ENCODE results near the gene CNOT11. TPM values are rescaled to one million over a fixed set of nuclear protein-coding genes. Genes with fewer than 3 reads are reported as not detected.

CNOT11 gene
- total RNA-seq, 1 donor from 2014 or later = 32.5 TPM

GRCh38 chr2:101273056-101273455 is 20.4 kb downstream of the CNOT11 start:
- TF ChIP-seq CTCF (IDR thresholded peaks at IDR 0.05) = no peak
- intact Hi-C loops (cut with DNase I) = no loop called here
- peaks cover 50 to 67% of the 10 kb centered on the region in 2 donors for H3K36me3 ChIP-seq
- no peak overlapping the region for H3K4me3 ChIP-seq
- no peaks in the 10 kb centered on the region for H3K9me3 ChIP-seq
- DNase-seq (ENCODE audit: low spot score in 2 of 2) = no peak
- no peaks in the 10 kb centered on the region for H3K4me1 ChIP-seq
- H3K27ac ChIP-seq = no peak overlapping the region
- no peaks in the 10 kb centered on the region for H3K27me3 ChIP-seq

- Histone ChIP-seq H3K27ac (peak overlapping the region in 1 of 2 donors; percentile 7), H3K4me1 (no peaks in the 10 kb centered on the region), H3K27me3 (no peaks in the 10 kb centered on the region), H3K36me3 (peaks cover 48 to 69% of the 10 kb centered on the region in 2 donors), H3K9me3 (no peaks in the 10 kb centered on the region), H3K4me3 (no peak overlapping the region)
- no peak for TF ChIP-seq CTCF (IDR thresholded peaks at IDR 0.05)
- DNase-seq (ENCODE audit: low spot score in 2 of 2) = no peak
- intact Hi-C loops (cut with DNase I) = no loop called here
These were observed 21.5 kb downstream of the CNOT11 start for GRCh38 chr2:101274142-101274541.

DNA sequence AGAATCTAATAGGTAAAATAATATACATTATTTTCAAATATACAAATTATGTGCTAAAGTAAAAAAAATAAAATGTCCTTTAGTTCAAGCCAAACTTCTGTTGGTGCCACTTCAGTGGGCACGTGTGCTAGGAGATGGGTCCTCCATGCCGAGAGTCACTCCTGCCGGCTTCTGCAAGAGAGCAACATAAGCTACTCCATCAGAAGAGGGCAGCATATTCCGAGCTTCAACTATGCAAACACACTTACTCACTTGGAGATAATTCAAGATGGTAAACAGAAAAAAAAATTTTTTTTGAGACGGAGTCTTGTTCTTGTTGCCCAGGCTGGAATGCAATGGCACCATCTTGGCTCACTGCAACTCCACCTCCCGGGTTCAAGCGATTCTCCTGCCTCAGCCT is 24.4 kb downstream of the CNOT11 start:
- peaks cover 42 to 69% of the 10 kb centered on the region in 2 donors for H3K36me3 ChIP-seq
- no peak for DNase-seq (ENCODE audit: low spot score in 2 of 2)
- TF ChIP-seq CTCF (IDR thresholded peaks at IDR 0.05) = no peak

DNA sequence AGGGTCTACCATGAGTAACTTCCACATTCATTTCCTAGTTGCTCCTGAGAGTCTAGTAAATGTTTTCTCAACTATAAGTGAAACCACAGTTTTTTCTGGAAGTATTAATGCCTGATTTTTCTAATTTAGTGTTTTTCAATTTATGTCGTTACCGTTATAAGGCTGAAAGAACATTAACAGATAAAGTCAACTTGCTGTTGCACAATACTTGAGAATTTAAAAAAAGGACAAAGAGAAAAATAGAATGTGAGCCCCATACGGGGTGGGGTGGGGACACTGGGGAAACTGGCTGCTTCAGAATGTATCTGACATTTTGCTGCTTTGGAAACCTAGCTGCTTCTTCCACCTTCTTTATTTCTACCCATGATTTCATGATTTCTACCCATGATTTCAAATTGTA is 26.2 kb downstream of the CNOT11 start:
- no peaks in the 10 kb centered on the region for H3K4me1 ChIP-seq
- no peaks in the 10 kb centered on the region for H3K9me3 ChIP-seq
- intact Hi-C loops (cut with DNase I) = no loop called here
- H3K27ac ChIP-seq = no peak overlapping the region
- peaks cover 34 to 68% of the 10 kb centered on the region in 2 donors for H3K36me3 ChIP-seq
- no peaks in the 10 kb centered on the region for H3K27me3 ChIP-seq
- no peak for TF ChIP-seq CTCF (IDR thresholded peaks at IDR 0.05)
- H3K4me3 ChIP-seq = no peak overlapping the region
- DNase-seq (ENCODE audit: low spot score in 2 of 2) = no peak

More for the DNA sequence above, 24.4 kb downstream of the CNOT11 start:
- Histone ChIP-seq H3K27ac (no peak overlapping the region), H3K27me3 (no peaks in the 10 kb centered on the region), H3K4me1 (no peaks in the 10 kb centered on the region), H3K9me3 (no peaks in the 10 kb centered on the region), H3K4me3 (no peak overlapping the region)
- intact Hi-C loops (cut with DNase I) = no loop called here

GRCh38 chr2:101281482-101281881 is 28.8 kb downstream of the CNOT11 start:
- Histone ChIP-seq H3K4me3 (no peak overlapping the region), H3K4me1 (no peaks in the 10 kb centered on the region), H3K36me3 (peaks cover 49 to 84% of the 10 kb centered on the region in 2 donors), H3K27me3 (no peaks in the 10 kb centered on the region), H3K9me3 (no peaks in the 10 kb centered on the region), H3K27ac (no peak overlapping the region)
- no peak for DNase-seq (ENCODE audit: low spot score in 2 of 2)
- intact Hi-C loops (cut with DNase I) = no loop called here
- TF ChIP-seq CTCF (IDR thresholded peaks at IDR 0.05) = no peak

DNA sequence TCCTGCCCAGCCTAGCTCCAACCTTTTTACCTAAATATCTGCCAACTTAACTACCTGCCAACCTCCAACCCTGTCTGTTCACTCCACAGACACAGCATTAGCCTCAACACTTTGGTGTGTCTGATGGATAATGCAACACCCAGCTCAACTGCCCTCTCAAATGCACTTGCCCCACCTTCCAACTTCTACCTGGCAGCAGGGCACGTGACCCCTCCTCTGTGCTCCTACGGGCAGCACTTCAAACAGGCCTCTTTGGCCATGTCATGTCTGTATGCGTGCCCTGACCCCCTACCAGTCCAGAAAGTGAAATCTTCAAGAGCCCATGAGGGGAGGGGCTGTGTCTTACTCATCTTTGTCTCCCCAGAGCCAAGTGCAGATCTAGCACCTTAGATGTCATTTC is 30.3 kb downstream of the CNOT11 start:
- no peak for TF ChIP-seq CTCF (IDR thresholded peaks at IDR 0.05)
- H3K4me1 ChIP-seq = no peaks in the 10 kb centered on the region
- intact Hi-C loops (cut with DNase I) = no loop called here
- H3K27ac ChIP-seq = no peak overlapping the region
- no peaks in the 10 kb centered on the region for H3K9me3 ChIP-seq
- H3K4me3 ChIP-seq = no peak overlapping the region
- DNase-seq (ENCODE audit: low spot score in 2 of 2) = no peak
- H3K27me3 ChIP-seq = no peaks in the 10 kb centered on the region
- peaks cover 58 to 95% of the 10 kb centered on the region in 2 donors for H3K36me3 ChIP-seq

All from ascending aorta (tissue), 2 donors.